Common myeloid progenitor, CD34-positive (primary cell): ENCODE results near the gene ARL4D.

Experiments used
- CTCF ChIA-PET: fragments of 350-600 bp; sonication (Branson Sonifier 250); formaldehyde crosslinking; loops from one replicate; lab custom pipeline; 2021; ENCODE audit warnings: antibody characterized with exemption; lab: Charles Lee
- POLR2A ChIA-PET: fragments of 350-600 bp; sonication (Branson Sonifier 250); formaldehyde crosslinking; loops from one replicate; lab custom pipeline; 2021; ENCODE audit warnings: antibody characterized with exemption; lab: Charles Lee
- DNase-seq, 3 donors: peaks; one replicate each; pipeline versions ENCODE4 v3.0.0 to v3.0.0-alpha.2; 2013
- H3K27ac ChIP-seq, 2 experiments: 1 replicate in 1 of 2; 2 replicates in 1 of 2; pipeline ENCODE4 v1.7.0; 2013; ENCODE audit warnings: inconsistent platforms in 2 of 2, low read length in 2 of 2, mild to moderate bottlenecking in 2 of 2, low read depth in 1 of 2, moderate library complexity in 1 of 2; ENCODE audit not compliant: severe bottlenecking in 2 of 2, insufficient read depth in 1 of 2, poor library complexity in 1 of 2
- H3K27me3 ChIP-seq, 5 experiments: replicated peaks in 2 of 5; 1 replicate in 3 of 5; 2 replicates in 2 of 5; pipeline versions ENCODE4 v1.6.1 to v1.7.0; 2013; ENCODE audit warnings: low read length in 4 of 5, mild to moderate bottlenecking in 2 of 5, moderate library complexity in 2 of 5, inconsistent platforms in 1 of 5; ENCODE audit not compliant: insufficient read depth in 5 of 5, control insufficient read depth in 4 of 5
- H3K36me3 ChIP-seq, 4 experiments: 1 replicate in 2 of 4; 2 replicates in 2 of 4; pipeline versions ENCODE4 v1.6.1 to v1.7.0; 2013; ENCODE audit warnings: low read length in 3 of 4, control low read depth in 1 of 4, mild to moderate bottlenecking in 1 of 4; ENCODE audit not compliant: control insufficient read depth in 4 of 4, insufficient read depth in 4 of 4
- H3K4me1 ChIP-seq, 4 experiments: 1 replicate in 3 of 4; 2 replicates in 1 of 4; pipeline versions ENCODE4 v1.6.1 to v1.7.1; 2013; ENCODE audit warnings: low read length in 3 of 4, mild to moderate bottlenecking in 3 of 4, control low read depth in 1 of 4, inconsistent platforms in 1 of 4, moderate library complexity in 1 of 4; ENCODE audit not compliant: control insufficient read depth in 4 of 4, insufficient read depth in 4 of 4; ENCODE audit errors: control extremely low read depth in 1 of 4
- H3K4me3 ChIP-seq, 7 experiments: 1 replicate in 4 of 7; 2 replicates in 3 of 7; pipeline versions ENCODE4 v1.5.1 to v1.7.0; 2013; ENCODE audit warnings: mild to moderate bottlenecking in 7 of 7, low read length in 6 of 7, moderate library complexity in 6 of 7, inconsistent platforms in 2 of 7, low read depth in 2 of 7, control low read depth in 1 of 7; ENCODE audit not compliant: insufficient read depth in 4 of 7, control insufficient read depth in 1 of 7; ENCODE audit errors: extremely low read depth in 1 of 7
- H3K9me3 ChIP-seq, 5 experiments: 1 replicate in 4 of 5; 2 replicates in 1 of 5; pipeline versions ENCODE4 v1.6.1 to v1.7.1; 2013; ENCODE audit warnings: low read length in 4 of 5, mild to moderate bottlenecking in 2 of 5, inconsistent platforms in 1 of 5, low read depth in 1 of 5, moderate library complexity in 1 of 5; ENCODE audit not compliant: control insufficient read depth in 4 of 5, insufficient read depth in 2 of 5; ENCODE audit errors: control extremely low read depth in 1 of 5
- WGBS: methylation state at CpG from one replicate; pipeline ENCODE4 v1.1.5; 2013; ENCODE audit not compliant: insufficient coverage; 5-methylcytosine and 5-hydroxymethylcytosine counted together

The ARL4D gene

GRCh38 chr17:43377056-43377810 lies 21.6 kb upstream of the ARL4D start:
- 92% methylated on average over 9 of the region's 12 CpGs for WGBS
- H3K36me3 ChIP-seq: peaks cover 0 to 6% (median 0%) of the 10 kb centered on the region in 4 experiments
- CTCF ChIA-PET: no interaction called here
- H3K9me3 ChIP-seq: peaks cover 3 to 19% (median 16%) of the 10 kb centered on the region in 5 experiments
- no peak for DNase-seq
- H3K4me3 ChIP-seq: no peak overlapping the region
- H3K27me3 ChIP-seq: no peaks in the 10 kb centered on the region
- peaks cover 0 to 8% (median 5%) of the 10 kb centered on the region in 4 experiments for H3K4me1 ChIP-seq
- POLR2A ChIA-PET: no interaction called here
- H3K27ac ChIP-seq: no peak overlapping the region

- CTCF ChIA-PET: interaction anchor here (1.6 kb wide), 1 partner anchor 15 kb away, joined by 5 read pairs; no protein-coding TSS in a partner anchor
Observed at GRCh38 chr17:43378766-43379165, 20.0 kb upstream of the ARL4D start.

GRCh38 chr17:43380307-43380706 lies 18.5 kb upstream of the ARL4D start:
- Histone ChIP-seq H3K4me3 (no peak overlapping the region), H3K4me1 (no peaks in the 10 kb centered on the region), H3K27ac (no peak overlapping the region), H3K27me3 (no peaks in the 10 kb centered on the region), H3K36me3 (peaks cover 0 to 6% (median 0%) of the 10 kb centered on the region in 4 experiments), H3K9me3 (peaks cover 3 to 19% (median 16%) of the 10 kb centered on the region in 5 experiments)
- ChIA-PET POLR2A (interaction anchor here (3.2 kb wide), 1 partner anchor 12 kb away, joined by 13 read pairs; no protein-coding TSS in a partner anchor), CTCF (no interaction called here)
- no peak for DNase-seq
- WGBS: 100% methylated on average over 5 of the region's 5 CpGs

More at GRCh38 chr17:43378766-43379165, 20.0 kb upstream of the ARL4D start:
- peaks cover 3 to 19% (median 16%) of the 10 kb centered on the region in 5 experiments for H3K9me3 ChIP-seq
- no peak overlapping the region for H3K4me3 ChIP-seq
- 94% methylated on average over 23 of the region's 26 CpGs for WGBS
- H3K27me3 ChIP-seq: no peaks in the 10 kb centered on the region
- no peak overlapping the region for H3K27ac ChIP-seq
- POLR2A ChIA-PET: interaction anchor here (1.0 to 3.2 kb wide), 2 partner anchors 11 to 18 kb away, joined by 4 to 13 read pairs; no protein-coding TSS in a partner anchor
- H3K4me1 ChIP-seq: no peaks in the 10 kb centered on the region
- no peak for DNase-seq
- H3K36me3 ChIP-seq: peaks cover 0 to 6% (median 0%) of the 10 kb centered on the region in 4 experiments

GRCh38 chr17:43381204-43381603 lies 17.6 kb upstream of the ARL4D start:
- peaks cover 3 to 19% (median 16%) of the 10 kb centered on the region in 5 experiments for H3K9me3 ChIP-seq
- no peak overlapping the region for H3K4me3 ChIP-seq
- H3K27me3 ChIP-seq: no peaks in the 10 kb centered on the region
- no peak overlapping the region for H3K27ac ChIP-seq
- peaks cover 0 to 6% (median 0%) of the 10 kb centered on the region in 4 experiments for H3K36me3 ChIP-seq
- WGBS: 100% methylated on average over 1 of the region's 3 CpGs
- DNase-seq: no peak
- CTCF ChIA-PET: interaction anchor here (1.5 kb wide), 1 partner anchor 13 kb away, joined by 4 read pairs; no protein-coding TSS in a partner anchor
- no peaks in the 10 kb centered on the region for H3K4me1 ChIP-seq
- POLR2A ChIA-PET: no interaction called here

- Histone ChIP-seq H3K27me3 (no peaks in the 10 kb centered on the region), H3K9me3 (peaks cover 3 to 19% (median 16%) of the 10 kb centered on the region in 5 experiments), H3K36me3 (peaks cover 0 to 6% (median 0%) of the 10 kb centered on the region in 4 experiments), H3K27ac (no peak overlapping the region), H3K4me3 (no peak overlapping the region), H3K4me1 (no peaks in the 10 kb centered on the region)
- no peak for DNase-seq
- ChIA-PET CTCF (interaction anchor here (1.5 kb wide), 1 partner anchor 12 kb away, joined by 4 read pairs; no protein-coding TSS in a partner anchor), POLR2A (no interaction called here)
- no CpG with 5 or more reads among the region's 5 CpGs for WGBS
Observed at GRCh38 chr17:43381621-43382020, 17.2 kb upstream of the ARL4D start.

- Histone ChIP-seq H3K4me3 (no peak overlapping the region), H3K4me1 (peaks cover 0 to 6% (median 3%) of the 10 kb centered on the region in 4 experiments), H3K36me3 (peaks cover 0 to 6% (median 0%) of the 10 kb centered on the region in 4 experiments), H3K9me3 (peaks cover 3 to 19% (median 16%) of the 10 kb centered on the region in 5 experiments), H3K27me3 (no peaks in the 10 kb centered on the region), H3K27ac (no peak overlapping the region)
- CTCF ChIA-PET: interaction anchor here (1.5 kb wide), 1 partner anchor 11 kb away, joined by 4 read pairs; no protein-coding TSS in a partner anchor
- POLR2A ChIA-PET: no interaction called here
- WGBS: 100% methylated on average over 2 of the region's 2 CpGs
- no peak for DNase-seq
Observed at GRCh38 chr17:43382776-43383175, 16.0 kb upstream of the ARL4D start.

- Histone ChIP-seq H3K4me1 (peaks cover 0 to 8% (median 3%) of the 10 kb centered on the region in 4 experiments), H3K9me3 (peaks cover 3 to 19% (median 16%) of the 10 kb centered on the region in 5 experiments), H3K27me3 (no peaks in the 10 kb centered on the region), H3K27ac (no peak overlapping the region), H3K36me3 (peaks cover 0 to 6% (median 0%) of the 10 kb centered on the region in 4 experiments), H3K4me3 (no peak overlapping the region)
- CTCF ChIA-PET: no interaction called here
- 100% methylated on average over 3 of the region's 3 CpGs for WGBS
- DNase-seq: no peak
- POLR2A ChIA-PET: no interaction called here
Observed at GRCh38 chr17:43383372-43383771, 15.4 kb upstream of the ARL4D start.
